ENCODE results near the gene ALDH8A1.

ALDH8A1 gene

GRCh38 chr6:134994431-134994830, 44.5 kb upstream of the ALDH8A1 start:
- TF ChIP-seq MAX (IDR thresholded peaks at IDR 0.05) (no peak), RAD21 (IDR thresholded peaks at IDR 0.05; ENCODE audit: low read depth) (no peak), CREB1 (IDR thresholded peaks at IDR 0.05; ENCODE audit: low read depth) (no peak), CEBPB (IDR thresholded peaks at IDR 0.05) (no peak), FOXM1 (IDR thresholded peaks at IDR 0.05; ENCODE audit: borderline replicate concordance, low read depth) (no peak), EGR1 (IDR thresholded peaks at IDR 0.05) (no peak), REST (IDR thresholded peaks at IDR 0.05; ENCODE audit: low read depth) (no peak), EP300 (IDR thresholded peaks at IDR 0.05; ENCODE audit: borderline replicate concordance) (no peak), TCF12 (IDR thresholded peaks at IDR 0.05; ENCODE audit: low read depth) (no peak), TAF1 (IDR thresholded peaks at IDR 0.05; ENCODE audit: low read depth) (no peak)

GRCh38 chr6:134992155-134992554, 42.3 kb upstream of the ALDH8A1 start:
- TF ChIP-seq TEAD4 (IDR thresholded peaks at IDR 0.05): no peak
- no peak for TF ChIP-seq YY1 (IDR thresholded peaks at IDR 0.05; ENCODE audit: low read depth)
- TF ChIP-seq USF1 (IDR thresholded peaks at IDR 0.05): no peak
- TF ChIP-seq MAX (IDR thresholded peaks at IDR 0.05): no peak
- no peak for TF ChIP-seq CEBPB (IDR thresholded peaks at IDR 0.05)
- TF ChIP-seq REST (IDR thresholded peaks at IDR 0.05; ENCODE audit: low read depth): no peak
- TF ChIP-seq EP300 (IDR thresholded peaks at IDR 0.05; ENCODE audit: borderline replicate concordance): no peak
- no peak for TF ChIP-seq NFIC (IDR thresholded peaks at IDR 0.05)
- TF ChIP-seq CREB1 (IDR thresholded peaks at IDR 0.05; ENCODE audit: low read depth): no peak
- no peak for TF ChIP-seq TCF12 (IDR thresholded peaks at IDR 0.05; ENCODE audit: low read depth)
- TF ChIP-seq TAF1 (IDR thresholded peaks at IDR 0.05; ENCODE audit: low read depth): no peak
- no peak for TF ChIP-seq EGR1 (IDR thresholded peaks at IDR 0.05)
- no peak for TF ChIP-seq FOXM1 (IDR thresholded peaks at IDR 0.05; ENCODE audit: borderline replicate concordance, low read depth)
- TF ChIP-seq RAD21 (IDR thresholded peaks at IDR 0.05; ENCODE audit: low read depth): no peak
- TF ChIP-seq ZBTB7A (IDR thresholded peaks at IDR 0.05; ENCODE audit: low read depth): no peak

- TF ChIP-seq CREB1 (IDR thresholded peaks at IDR 0.05; ENCODE audit: low read depth) (no peak), RAD21 (IDR thresholded peaks at IDR 0.05; ENCODE audit: low read depth) (no peak), YY1 (IDR thresholded peaks at IDR 0.05; ENCODE audit: low read depth) (no peak), CEBPB (IDR thresholded peaks at IDR 0.05) (no peak), USF1 (IDR thresholded peaks at IDR 0.05) (no peak), MAX (IDR thresholded peaks at IDR 0.05) (no peak), FOXM1 (IDR thresholded peaks at IDR 0.05; ENCODE audit: borderline replicate concordance, low read depth) (no peak), TAF1 (IDR thresholded peaks at IDR 0.05; ENCODE audit: low read depth) (no peak), REST (IDR thresholded peaks at IDR 0.05; ENCODE audit: low read depth) (no peak), ZBTB7A (IDR thresholded peaks at IDR 0.05; ENCODE audit: low read depth) (no peak), EP300 (IDR thresholded peaks at IDR 0.05; ENCODE audit: borderline replicate concordance) (no peak), TEAD4 (IDR thresholded peaks at IDR 0.05) (no peak), EGR1 (IDR thresholded peaks at IDR 0.05) (no peak), TCF12 (IDR thresholded peaks at IDR 0.05; ENCODE audit: low read depth) (no peak), NFIC (IDR thresholded peaks at IDR 0.05) (no peak)
Measured at GRCh38 chr6:134990262-134990661, 40.4 kb upstream of the ALDH8A1 start.

- no peak for TF ChIP-seq NFIC (IDR thresholded peaks at IDR 0.05)
- TF ChIP-seq FOXM1 (IDR thresholded peaks at IDR 0.05; ENCODE audit: borderline replicate concordance, low read depth): no peak
Measured at GRCh38 chr6:134984821-134985220, 34.9 kb upstream of the ALDH8A1 start.
